GM18526 (cell line): ENCODE results near the gene DNAJC27.

ENCODE experiments used
- POLR2A ChIP-seq: IDR thresholded peaks from 3 replicates; pipeline ENCODE4 v1.6.1; 2011; ENCODE audit not compliant: insufficient read length; ENCODE audit errors: extremely low read depth

The DNAJC27 gene

DNA sequence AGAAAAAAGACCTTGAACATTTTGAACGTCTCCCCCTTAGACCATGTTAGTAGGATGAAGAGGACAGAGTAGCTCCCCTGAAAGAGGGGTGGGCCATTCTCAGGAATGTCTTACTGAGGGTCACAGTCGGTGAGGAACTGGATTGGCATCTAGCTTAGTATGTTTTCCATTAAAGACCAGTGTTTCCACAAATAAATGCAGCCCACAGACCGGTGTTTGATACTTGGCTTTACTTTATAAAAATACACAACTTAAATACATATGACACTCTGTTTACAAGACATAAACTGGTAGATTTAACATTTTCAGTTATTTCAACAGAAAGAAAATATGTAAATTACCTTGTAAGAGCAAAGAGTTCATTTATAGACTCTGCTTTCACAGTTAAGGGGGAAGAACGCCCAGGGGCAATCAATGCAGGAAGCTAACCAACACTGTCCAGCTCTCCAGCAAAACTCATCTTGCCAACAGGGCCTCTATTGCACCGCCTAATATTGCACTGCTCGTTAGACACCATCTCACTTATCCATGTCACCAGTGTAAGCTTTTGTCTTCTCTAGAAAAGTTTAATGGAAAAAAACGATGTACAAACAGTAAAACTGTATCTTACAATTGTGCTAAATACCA lies 28.2 kb downstream of the DNAJC27 start:
- TF ChIP-seq POLR2A = no peak

DNA sequence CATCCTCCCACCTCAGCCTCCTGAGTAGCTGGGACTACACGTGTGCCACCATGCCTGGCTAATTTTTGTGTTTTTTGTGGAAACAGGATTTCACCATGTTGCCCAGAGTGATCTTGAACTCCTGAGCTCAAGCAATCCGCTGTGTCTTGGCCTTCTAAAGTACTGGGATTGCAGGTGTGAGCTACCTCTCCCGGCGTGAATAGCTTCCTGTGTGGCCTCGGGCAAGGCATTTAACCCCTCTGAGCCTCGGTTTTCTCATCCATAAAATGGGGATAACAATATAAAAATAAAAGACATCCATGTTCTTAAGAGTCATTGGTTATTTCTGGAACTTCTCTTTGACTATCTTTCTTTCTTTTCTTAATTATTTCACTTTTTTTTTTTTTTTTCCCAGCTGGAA lies 32.4 kb downstream of the DNAJC27 start:
- TF ChIP-seq POLR2A = no peak

- no peak for TF ChIP-seq POLR2A
These were observed 34.5 kb downstream of the DNAJC27 start for GRCh38 chr2:24937236-24937635.

DNA sequence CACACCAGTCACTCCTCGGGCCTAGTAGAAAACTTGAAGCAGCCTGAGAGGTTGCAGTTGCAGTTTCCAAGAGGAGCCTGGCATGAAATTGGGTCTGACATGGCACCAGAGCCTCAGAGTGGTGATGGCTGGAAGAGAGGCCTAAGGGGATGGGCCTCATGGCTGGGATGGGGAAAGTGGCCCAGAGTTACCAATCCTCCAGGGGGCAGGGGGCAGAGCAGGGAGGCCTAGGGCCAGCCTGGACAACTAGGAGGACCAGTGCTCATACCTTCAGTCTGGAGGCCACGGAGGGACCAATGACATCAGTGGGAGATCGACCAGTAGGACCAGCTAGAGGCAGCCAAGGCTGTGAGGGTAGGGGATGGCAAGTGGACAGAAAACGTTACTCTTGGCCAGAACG lies 36.6 kb downstream of the DNAJC27 start:
- TF ChIP-seq POLR2A = no peak

DNA sequence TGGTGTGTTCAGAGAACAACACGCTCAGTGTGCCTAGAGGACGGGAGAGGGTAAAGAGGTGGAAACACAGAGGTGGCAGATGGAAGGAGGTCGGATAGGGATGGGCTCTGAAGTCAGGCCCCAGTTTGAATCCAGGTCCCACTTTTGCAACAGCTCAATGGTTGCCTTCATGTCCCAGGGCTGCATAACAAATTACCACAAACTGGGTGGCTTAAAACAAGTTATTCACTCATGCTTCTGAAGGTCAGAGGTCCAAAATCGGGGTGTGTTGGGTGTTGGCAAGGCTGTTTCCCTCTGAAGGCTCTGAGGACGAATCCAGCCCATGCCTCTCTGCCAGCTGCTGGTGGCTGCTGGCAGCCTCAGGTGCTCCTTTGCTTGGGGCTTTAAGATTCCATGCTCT lies 39.0 kb downstream of the DNAJC27 start:
- TF ChIP-seq POLR2A = no peak

DNA sequence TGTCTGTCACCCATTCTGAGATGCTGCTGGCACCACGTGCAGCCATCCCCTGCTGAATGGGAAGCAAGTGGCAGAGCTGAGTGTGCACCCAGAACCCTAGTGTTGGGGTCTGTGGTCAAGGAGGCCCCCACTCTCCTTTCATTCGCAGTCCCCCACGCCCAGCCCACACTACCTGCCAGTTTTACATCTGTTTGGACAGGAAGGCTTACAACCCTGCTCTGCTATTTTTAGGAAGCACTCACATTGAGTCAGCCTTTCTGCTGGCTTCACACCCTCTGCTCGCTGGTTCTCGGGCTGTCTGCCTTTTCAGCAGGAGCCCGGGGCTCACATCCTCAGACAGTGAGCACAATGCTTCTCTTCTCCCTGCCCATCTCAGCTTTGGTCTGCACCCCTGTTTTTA lies 41.0 kb downstream of the DNAJC27 start:
- no peak for TF ChIP-seq POLR2A

- no peak for TF ChIP-seq POLR2A
These were observed 42.5 kb downstream of the DNAJC27 start for GRCh38 chr2:24929230-24929629.

- TF ChIP-seq POLR2A = no peak
These were observed 43.7 kb downstream of the DNAJC27 start for GRCh38 chr2:24928036-24928435.

DNA sequence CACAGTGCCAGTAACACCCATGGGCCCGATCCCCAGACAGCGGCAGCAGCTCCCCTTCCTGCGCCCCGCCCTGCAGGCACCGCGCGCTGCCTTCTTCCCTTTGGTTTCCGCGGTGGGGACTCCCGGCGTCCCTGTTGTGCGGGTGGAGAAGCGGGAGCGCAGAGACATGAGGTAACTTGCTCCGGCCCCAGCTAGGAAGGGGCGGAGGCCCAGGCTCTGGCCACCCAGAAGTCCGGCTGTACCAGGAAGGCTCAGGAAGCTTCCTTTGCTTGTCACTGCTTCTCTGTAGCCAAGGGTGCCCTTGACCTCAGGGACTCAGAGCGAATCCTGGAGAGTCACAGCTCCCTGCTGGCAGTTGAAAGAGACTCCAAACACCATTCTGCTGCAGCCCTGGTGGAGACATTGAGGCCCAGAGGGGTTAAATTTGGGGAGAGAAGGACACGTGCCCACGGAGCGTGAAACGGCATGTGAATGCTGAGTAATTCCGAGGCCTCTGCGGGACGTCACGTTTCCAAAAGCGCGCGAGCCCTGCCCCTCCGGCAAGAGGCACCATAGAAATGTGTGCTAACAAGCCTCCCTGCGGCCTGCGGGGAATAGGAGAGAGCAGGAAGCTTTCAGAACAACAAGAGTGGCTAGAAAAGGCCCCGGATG lies 45.0 kb downstream of the DNAJC27 start:
- peak; percentile 25 for TF ChIP-seq POLR2A

GRCh38 chr2:24926220-24926601 lies 45.5 kb downstream of the DNAJC27 start:
- TF ChIP-seq POLR2A = no peak

GRCh38 chr2:24925815-24926214 lies 45.9 kb downstream of the DNAJC27 start:
- no peak for TF ChIP-seq POLR2A

- TF ChIP-seq POLR2A = no peak
These were observed 47.0 kb downstream of the DNAJC27 start for GRCh38 chr2:24924732-24925131.

DNA sequence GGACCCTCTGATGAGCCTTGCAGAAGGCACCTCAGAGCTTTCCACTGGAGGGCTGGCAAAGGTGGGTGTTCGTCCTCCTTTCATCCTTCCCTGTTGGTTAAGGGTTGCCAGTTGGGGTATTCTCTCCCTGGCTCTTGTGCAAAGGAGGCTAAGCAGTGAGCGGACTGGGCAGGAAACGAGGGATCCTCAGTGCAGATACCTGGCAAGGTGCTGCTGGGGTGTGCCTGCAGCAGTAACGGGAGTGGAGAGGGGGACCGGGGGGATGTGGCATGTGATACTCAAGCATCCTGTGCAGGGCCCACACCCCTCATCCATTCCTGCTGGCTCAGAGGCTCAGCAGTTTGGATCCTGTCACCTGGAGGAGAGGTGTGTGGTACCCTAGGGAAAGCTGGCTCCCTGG lies 47.5 kb downstream of the DNAJC27 start:
- TF ChIP-seq POLR2A = no peak

DNA sequence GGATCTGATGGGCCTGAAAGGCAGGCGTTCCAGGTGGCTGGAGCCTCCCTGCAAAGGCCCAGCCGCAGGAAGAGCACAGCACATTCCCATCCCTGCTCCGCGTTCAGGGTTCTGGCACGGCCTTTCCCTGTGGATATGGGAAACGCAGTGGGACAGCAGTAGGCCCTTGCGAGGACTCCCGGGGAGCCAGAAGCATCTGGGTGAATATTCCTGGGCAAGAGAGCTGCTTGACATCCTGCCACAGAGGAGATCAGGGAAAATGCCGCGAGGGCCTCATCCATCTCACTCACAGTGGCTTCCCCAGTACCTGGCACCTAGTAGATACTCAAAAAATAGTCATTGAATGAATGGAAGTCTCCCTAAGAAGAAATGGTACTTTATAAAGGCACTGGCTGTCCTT lies 48.6 kb downstream of the DNAJC27 start:
- TF ChIP-seq POLR2A = no peak

DNA sequence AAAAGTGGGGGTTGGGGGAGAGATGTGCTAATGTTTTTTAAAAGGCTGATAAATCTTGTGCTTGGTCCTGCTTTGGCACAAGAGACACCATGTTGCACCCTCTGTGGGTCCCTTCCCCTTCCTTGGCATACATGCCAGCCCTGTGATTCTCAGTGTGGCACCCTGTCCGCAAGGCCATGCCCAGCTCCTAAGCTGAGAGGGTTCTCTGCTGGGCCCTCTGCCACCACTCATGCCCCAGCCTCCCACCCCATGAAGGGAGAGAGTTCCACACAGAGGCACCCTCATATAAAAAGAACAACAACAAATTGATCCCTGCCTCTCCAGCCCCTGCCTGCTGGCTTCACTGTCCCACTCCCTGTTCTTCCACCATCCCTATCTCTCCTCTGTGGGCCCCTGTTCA lies 49.2 kb downstream of the DNAJC27 start:
- no peak for TF ChIP-seq POLR2A

DNA sequence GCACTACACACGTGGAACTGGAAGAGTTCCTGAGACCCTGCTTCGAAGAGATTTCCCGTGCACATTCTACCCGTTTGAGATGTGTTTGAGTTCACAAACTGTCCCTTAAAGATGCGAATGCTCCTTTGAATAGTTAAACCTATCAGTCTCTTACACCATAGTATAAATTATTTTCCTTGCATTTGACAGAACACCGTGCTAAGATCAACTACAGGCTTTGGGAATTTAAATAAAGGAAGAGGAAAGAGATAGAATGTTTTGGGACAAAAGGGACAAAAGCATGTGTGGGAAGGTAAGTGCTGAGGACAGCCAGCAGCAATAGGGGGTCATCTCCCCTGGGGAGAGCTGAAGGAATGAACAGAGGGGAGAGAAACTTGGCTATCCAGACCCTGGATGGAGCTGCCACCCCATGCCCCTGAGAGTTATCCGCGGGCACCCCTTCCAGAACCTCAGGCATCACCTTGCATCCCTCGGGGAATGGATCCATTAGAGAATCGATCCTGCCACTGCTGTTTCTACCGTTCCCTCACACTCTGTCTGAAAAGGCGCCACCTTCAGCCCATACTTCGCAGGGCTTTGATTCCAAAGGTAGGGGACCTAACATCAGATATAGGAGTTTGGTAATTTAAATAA lies 50.8 kb downstream of the DNAJC27 start:
- no peak for TF ChIP-seq POLR2A
